NCI-H2081 (cell line): ENCODE results near the gene ZC3HAV1.
"Not testable (repeated sequence)": the region's sequence is repeated elsewhere in the genome, so short reads cannot be mapped to it uniquely, and the experiment has no call there.

Experiments used
- DNase-seq, 2 experiments: peaks; one replicate each; lab custom pipeline; 2025; lab: John Stamatoyannopoulos, UW

ZC3HAV1 gene

DNA sequence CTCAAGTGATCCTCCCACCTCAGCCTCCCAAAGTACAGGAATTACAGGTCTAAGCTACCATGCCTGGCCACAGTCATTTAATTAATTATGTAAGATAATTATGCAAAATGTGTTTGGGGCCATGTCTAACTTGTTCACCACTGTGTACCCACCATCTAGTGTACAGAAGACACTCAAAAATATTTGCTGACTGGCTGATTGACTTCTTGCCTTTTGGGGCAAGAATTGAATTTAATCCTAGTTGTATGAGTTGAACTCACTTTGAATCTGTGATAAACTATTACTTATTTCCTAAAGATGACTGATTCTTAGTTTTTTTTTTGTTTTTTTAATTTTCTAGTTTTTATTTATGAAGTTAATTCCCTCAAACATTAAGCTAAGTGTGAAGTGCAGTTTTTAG is 57.9 kb downstream of the ZC3HAV1 start:
- no peak for DNase-seq

DNA sequence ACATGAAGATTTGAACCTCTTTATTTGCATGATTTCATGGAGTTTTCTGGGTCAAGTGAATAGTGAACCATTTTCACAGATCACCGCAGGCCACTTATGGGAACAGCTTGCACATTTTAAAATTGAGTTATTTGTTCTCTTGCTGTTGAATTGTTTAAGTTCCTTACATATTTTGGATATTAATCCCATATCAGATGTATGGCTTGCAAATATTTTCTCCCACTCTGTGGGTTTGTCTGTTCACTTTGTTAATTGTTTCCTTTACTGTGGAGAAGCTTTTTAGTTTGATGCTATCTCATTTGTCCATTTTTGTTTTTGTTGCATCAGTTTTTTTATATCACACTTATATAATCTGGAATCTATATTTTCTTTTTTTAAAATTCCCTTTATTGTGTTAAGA is 59.6 kb downstream of the ZC3HAV1 start:
- DNase-seq = no peak

DNA sequence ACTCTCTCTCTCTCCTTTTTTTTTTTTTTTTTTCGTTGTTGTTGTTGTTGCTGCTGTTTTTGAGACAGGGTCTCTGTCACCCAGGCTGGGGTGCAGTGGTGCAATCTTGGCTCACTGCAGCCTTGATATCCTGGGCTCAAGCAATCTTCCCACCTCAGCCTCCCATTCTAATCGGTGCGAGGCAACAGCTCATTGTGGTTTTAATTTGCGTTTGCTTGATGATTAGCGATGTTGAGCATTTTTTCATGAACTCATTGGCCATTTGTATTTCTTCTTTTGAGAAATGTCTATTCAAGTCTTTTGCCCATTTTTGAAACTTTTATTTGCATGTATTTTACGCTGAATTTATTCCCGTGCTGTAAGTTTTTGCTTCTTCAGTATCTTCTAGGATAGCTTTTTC is 60.4 kb downstream of the ZC3HAV1 start:
- DNase-seq = no peak

DNA sequence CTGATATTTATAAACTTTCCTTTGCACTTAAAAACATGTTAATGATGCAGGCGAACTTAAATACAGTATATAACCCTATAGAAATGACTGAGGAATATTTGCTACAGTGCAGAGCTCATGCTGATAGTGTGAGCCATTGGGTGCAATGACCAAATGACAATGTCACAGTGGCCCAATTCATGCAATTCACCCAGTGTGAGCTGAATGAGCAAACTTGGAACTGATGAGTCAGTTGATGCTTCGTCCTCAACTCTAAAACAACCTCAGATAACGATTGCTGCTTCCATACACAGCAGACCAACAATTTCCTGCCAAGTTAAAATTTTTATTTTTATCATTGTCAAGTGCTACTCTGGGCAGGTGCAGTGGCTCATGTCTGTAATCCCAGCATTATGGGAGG is 61.5 kb downstream of the ZC3HAV1 start:
- no peak for DNase-seq

DNA sequence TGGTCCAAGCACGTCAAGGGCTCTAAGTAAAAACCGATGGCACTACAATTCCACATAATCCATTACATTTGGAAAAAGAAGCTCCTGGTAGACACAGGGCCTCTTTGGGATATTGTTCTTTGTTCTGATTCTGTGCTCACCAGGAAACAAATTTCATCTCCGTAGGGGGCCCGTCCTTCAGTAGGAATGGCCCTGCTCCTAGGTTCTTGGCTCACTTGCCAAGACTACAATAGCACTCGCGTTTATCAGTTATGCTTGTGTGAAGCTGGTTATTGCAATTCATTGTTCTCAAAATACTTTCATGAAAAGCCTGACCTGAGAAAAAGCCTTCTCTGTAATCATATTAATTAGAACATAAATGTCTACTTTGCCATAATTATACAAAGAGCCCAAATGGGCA is 63.4 kb downstream of the ZC3HAV1 start:
- peak; percentile 52 to 79 for DNase-seq

DNA sequence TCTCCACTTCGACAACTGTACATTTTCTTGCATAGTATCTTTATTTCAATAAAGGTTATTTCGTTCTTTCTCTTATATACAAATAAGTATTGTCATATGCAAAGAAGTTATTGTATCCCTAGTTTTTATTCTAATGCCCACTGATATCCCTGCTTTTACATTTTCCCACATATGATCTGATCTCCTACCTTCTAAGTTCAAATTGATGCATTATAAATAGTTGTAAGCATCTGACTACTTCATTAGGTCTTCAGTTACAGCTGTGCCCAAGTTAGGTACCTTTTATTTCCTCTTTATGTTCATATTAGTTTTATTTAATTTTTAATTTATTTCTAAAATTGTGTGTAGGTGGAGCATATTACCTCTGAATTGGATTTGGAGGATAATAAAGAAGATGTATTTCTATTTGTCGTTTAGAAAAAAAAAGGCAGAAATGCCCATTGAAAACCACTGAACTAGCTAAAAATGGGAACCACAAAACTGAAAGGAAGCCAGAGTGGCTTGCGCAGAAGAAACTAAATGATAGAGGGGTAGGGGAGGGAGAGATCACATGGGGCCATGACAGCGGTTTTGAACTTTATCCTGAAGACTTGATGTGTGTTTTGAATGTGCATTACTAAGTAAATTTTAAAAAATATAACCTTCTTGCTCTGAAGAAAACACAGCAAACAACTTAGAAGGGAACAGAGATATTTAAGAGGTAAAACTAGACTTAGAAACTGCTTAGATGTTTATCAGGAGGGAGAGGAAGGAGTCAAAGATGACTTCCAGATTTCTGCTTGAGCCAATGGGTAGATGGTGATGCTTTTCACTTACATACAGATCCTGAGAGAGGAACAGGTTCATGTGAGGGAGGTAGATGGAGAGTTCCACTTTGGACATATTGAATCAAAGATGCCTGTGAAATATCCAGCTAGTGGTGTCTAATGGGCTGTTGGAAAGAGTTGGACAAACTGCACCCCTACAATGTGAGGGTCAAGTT is 64.4 kb downstream of the ZC3HAV1 start:
- no peak for DNase-seq

DNA sequence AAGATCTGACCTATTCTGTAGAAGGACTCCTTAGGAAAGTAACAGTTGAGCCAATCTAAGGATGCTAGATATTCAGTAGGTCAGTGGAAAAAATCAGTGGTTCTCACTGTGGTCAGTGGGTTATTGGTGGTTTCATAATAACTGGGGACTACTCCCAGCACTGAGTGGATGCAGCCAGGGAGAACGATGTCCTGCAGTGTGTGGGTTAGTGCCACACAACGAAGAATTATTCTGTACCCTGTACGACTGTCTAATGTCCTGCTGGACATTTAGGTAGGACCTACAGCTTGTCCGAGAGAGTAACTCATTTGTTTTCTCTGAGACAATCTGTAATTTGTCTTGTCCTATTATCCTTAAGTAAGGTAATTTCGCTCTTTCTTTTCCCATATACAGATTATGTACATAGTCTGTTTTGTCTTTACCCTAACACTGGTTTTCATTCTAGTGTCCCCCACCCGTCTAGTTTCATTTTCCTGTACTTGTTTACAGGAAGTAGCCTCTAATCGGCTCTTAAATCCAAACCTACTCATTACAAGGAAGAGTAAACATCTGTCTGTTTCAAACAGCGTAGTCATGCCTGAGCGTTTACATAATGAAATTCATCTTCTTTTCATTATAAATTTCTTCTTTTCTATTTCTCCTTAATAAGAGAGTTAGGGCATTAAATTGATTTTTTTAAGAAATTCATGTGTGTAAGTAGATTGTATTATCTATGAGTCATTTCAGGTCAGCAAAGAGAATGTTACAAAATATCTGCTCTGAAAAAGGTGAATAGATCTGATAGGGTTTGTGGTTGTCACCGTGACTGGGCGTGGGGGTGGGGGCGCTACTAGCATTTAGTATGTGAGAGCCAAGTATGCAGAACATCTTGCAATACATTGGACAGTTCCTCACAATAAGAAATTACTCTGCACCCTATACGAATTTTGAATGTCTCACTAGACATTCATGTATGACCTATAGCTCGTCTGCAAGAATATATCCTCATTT is 65.4 kb downstream of the ZC3HAV1 start:
- peak; percentile 40 to 68 for DNase-seq

DNA sequence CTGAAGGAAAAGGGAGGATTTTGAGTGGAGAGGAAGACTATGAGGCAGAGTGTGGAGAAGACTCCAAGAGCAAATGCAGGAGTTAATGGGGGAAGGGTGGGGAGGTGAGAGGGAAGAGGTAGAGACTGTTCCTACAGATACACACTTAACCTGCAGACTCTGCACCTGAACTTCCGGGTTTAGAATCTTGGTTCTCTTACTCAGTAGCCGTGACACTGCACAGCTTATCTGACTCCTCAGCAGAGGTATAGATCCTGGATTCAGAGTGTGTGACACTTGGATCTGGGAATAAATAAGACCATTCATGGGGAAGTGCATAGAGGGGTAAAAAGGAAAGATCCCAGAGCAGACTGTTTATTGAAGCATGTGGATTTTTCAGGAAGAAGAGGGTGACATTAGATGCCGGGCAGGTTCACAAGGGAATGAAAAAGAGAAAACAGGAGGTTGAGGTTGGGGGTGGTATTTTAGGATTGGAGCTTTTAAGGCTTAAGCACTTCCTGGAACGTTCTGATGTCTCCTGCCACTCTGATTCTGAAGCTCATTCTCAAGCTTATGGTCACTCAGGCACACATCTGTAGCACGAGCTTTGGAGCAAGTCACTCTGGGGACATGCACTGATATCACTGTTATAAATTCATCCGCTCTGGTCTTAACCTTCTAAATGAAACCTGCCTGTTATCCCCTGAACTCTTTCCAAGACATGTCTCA is 68.0 kb downstream of the ZC3HAV1 start:
- no peak for DNase-seq

DNA sequence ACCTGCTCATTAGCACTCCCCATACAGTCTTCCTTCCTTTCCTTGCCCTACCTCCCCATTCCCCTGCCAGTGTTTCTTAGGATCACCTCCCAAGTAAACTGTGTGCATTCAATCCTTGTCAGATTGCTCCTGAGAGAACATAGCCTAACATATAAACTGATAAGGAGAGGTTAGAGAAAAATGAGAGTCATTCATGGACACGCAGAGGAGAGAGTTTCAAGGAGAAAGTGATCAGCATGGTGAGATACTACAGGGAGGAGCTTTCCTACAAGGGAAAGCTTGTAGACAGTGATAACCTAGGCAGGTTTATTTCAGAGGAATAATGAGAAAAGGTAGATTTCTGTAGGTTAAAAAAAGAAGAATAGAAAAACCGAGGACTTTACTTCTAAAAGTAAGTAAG is 70.8 kb downstream of the ZC3HAV1 start:
- no peak for DNase-seq

DNA sequence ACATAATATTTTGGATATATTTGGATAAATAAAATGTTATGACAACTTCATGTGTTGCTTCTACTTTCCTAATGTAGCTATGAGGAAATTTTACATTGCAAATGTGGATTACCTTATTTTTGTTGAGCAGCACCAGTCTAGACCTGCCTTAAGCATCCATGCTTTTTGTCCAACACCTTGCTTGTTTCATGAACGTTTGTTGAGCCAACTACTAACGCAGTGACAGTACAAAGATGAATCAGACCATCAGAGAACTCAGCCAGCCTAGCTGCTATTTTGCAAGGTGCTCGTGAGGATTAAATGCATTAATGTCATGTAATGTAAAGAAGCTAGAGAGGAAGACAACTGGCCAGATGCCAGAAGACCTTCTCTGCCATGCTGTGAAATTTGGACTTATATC is 72.6 kb downstream of the ZC3HAV1 start:
- no peak for DNase-seq

DNA sequence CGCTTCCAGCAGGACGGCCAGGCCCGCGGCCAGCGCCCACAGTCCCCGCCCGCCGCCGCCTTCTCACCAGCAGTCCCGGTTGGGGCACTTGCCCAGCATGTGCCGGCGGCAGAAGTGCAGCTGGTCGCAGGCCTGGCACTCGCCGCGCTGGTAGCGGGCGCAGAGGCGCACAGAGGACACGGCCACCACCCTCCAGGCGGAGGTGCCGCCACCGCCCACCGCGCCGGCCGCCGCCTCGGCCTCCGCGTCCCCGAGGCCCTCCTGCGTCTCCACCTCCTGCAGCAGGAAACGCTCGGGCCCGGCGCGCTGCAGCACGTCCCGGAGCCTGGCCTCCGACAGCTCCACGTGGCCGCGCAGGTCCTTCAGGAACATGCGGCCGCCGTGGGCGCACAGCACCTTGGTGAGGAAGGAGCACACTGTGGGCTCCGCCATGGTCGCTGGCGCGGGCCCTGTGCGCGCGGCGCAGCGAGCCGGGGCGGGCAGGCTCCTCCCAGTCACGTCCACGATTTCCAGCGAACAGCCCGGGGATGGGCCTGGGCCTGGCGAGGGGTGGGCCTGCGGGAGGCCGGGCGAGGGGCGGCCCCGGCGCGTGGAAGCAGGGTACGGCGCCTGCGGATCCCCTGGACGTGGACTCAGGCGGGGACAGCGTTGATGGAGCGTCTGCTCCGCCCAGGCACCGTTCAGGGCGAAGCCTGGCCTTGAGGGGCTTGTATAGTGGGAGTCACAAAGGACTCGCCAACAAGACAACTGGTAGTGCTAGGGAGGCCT is 73.8 kb downstream of the ZC3HAV1 start, which contains the start of gene ZC3HAV1L:
Gene ZC3HAV1L (minus strand): TSS at position 457 of the 768 bp plus-strand sequence. CDS start 25 bp downstream, at position 432.
- DNase-seq = peak; percentile 77 to 85

DNA sequence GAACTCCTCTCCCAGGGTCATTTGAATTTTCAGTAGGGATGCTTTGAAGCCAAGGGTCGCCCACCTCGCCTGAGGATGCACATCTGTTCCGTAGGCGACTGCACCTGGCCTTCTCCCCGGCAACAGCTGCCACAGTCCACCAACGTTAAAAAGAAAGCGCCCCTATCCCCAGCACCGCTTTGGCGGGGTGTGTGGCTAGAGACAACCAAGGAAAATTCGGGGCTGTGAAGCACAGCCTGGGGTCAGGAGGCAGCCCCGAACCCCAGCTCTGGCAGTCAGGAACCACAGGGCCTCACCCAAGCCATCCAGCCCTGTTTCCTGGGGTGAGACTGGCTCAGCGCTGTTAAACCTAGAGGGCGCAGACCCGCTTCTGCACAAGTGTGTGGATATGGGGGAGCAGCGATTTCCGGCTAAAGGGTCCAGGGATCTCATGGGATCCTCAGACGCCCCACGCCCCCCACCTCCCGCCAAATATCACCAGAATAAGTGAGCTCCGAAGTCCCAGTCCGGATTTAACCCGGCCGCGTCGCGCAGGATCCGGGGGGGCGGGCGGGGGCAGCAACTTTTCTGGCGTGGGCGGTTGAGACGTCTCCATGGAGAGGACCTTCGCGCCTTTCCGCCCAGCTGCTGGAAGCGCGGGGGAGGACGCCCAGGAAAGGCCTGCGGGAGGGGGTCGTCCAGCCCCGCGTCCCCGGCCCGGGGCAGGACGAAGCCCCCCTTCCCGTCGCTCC is 74.5 kb downstream of the ZC3HAV1 start:
- peak; percentile 43 to 73 for DNase-seq

DNA sequence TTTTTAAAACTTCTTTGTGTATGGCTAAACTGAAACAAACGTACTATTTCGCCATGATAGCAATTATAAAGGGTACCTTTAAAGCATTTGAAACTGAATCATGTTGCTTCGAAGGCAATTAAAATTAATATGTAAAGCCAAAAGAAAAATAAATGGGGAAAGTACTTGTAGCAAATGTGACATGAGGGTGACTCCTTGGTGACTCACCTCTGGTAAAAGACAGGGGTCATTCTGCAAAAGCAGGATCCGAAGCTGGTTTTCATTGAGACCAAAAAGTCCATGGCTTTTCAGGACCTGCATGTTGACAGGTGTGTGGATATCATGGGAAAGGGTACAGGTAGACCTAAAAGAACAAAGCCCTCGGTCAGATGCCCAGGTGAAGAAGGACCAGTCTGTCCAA is 75.2 kb downstream of the ZC3HAV1 start:
- no peak for DNase-seq

DNA sequence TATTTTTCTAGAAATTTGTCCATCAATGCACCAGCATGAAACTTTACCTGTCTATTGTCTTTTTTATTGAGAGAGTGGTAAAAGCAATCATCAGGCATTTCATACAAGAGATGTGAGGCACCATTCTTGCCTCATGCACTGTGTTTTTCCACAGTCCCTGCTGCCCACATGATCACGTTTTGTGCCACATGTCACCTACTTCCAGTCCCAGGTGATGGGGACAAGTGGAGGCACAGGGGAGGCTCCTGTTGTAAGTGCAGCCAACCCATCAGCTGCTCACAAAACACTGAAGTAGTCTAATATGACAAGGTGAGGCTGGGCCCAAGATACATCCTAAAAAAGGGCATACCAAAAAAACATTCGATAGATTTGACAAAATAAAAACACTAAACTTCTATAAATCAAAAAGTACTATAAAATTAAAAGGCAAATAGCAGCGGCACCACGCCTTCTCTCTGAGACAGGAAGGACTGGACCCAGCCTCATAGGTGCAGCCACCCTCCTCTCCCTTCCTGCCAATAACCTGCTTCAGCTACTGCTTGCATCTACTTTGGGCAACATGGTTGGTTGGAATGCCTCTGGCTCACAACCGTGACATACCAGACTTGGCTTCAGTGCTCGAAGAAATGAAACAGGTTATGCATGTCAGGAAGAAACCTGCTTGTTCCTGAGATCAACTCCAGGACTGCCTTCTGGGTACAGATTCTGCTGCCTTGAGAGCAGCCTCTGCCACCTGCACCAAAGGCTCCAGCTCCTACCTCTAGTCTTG is 76.0 kb downstream of the ZC3HAV1 start:
- peak in 1 of 2 experiments; percentile 22 for DNase-seq

DNA sequence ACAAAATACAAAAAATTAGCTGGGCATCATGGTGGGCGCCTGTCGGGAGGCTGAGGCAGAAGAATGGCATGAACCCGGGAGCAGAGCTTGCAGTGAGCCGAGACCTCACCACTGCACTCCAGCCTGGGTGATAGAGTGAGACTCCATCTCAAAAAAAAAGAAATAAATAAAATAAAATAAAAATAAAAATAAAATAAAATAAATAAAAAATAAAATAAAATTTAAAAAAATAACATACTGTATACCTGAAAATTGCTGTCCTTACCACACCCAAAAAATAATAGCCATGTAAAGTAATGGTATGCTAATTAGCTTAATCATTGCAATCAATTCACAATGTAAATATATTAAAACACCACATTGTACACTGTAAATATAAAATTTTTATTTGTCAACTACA is 77.0 kb downstream of the ZC3HAV1 start:
- DNase-seq = no peak

DNA sequence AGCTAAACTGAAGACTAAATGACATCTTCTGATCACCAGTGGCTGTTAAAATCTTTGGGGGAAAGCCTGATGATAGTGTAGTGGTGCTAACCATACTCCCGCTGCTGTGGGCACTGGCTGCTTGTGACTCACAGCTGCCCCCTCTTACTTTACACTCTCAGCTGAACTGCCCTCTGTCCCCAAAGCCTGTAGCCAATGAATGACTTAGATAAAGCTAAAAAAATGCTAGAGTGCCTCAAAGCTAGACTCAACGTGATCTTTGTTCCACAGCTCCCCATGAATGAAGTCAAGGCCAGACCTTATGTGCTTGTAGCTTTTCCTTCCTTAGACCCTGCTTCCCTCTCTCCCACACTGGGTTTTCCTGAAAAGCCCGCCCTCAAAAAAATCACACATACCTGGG is 80.2 kb downstream of the ZC3HAV1 start:
- no peak for DNase-seq

DNA sequence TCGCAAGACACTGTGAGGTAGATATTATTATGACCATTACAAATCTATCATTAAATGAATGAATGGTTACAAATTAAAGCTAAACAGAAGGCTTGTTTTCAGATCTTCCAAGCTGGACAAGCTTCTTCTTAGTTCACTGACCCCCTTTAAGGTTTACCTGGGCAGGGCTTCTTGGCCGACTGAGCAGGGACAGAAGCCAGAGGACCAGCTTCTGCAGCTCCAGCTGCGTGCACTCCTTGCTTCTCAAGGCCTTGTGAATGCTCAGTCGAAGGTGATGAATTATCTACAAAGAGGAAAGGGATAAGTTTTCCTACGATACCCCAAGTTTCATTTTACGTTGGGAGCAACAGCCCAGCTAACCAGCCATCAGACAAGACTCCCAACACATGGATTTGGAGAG is 83.0 kb downstream of the ZC3HAV1 start:
- no peak for DNase-seq

DNA sequence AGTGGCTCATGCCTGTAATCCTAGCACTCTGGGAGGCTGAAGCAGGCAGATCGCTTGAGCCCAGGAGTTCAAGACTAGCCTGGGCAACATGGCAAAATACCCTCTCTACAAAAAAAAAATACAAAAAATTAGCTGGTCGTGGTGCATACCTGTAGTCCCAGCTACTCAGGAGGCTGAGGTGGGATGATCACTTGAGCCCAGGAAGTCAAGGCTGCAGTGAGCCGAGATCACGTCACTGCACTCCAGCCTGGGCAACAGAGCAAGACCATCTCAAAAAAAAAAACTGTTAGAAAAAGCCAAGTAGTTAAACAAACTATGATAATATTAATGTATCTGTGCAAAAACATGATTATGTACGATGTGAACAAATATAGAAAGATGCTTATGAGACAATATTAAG is 83.7 kb downstream of the ZC3HAV1 start:
- DNase-seq = not testable (repeated sequence)

DNA sequence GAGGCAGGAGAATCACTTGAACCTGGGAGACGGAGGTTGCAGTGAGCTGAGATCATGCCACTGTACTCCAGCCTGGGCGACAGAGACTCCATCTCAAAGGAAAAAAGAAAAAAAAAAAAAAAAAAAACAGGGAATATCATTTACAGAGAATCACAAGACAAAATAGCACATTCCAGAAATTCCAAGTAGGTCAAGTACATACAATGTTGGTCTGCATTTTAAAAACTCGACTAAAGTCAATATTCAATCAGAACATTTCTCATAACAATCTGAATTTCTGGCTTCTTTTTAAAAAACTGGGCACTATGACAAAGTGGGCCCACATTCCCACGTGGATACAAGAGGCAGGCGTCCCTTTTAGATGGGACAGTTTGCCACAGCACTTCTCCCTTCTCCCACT is 86.4 kb downstream of the ZC3HAV1 start:
- no peak for DNase-seq

DNA sequence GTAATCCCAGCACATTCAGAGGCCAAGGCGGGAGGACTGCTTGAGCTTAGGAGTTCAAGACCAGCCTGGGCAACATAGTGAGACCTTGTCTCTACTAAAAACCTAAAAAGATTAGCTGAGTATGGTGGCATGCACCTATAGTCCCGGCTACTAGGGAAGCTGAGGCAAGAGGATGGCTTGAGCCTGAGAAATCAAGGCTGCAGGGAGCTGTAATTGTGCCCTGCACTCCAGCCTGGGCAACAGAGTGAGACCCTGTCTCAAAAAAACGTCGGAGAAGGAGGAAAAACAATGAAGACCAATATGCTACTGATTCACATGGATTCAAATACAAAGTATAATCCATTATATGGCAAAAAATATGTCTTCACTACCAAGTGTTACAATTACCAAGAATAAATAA is 87.2 kb downstream of the ZC3HAV1 start:
- no peak for DNase-seq
